Measurements from ENCODE around the gene NEMP1. TPM values are rescaled to one million over a fixed set of nuclear protein-coding genes. Genes with fewer than 3 reads are reported as not detected.

Gene NEMP1
- total and polyA plus RNA-seq, 3 experiments from 2014 or later, result 3.8 to 50.9 (median 50.5) TPM

DNA sequence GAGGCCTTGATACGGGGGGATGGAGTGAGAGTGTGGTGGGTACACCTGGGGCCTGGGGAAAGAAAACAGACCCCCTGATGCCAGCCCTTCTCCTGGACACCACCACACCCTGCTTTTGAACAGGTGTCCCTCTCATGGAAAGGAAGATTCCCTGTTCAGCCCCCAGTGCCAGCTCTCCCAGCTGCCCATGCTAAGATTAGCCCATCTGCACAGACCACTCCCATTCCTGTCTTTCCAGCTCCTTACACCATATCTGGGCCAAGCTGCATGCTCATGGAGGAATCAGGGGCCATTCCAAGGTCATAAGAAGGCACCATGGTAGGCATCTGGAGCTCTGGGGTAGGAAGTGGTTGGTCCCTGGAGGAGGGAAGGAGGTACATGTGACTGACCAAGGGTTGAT, 20.0 kb upstream of the NEMP1 start:
- H3K36me3 Mint-ChIP-seq, result peaks cover 0 to 78% (median 2%) of the 10 kb centered on the region in 3 donors
- DNase-seq, result no peak
- Histone ChIP-seq H3K4me3 (ENCODE audit: low read length) (no peak overlapping the region), H3K27ac (ENCODE audit: low read depth, low read length) (no peak overlapping the region), H3K4me1 (ENCODE audit: insufficient read depth, low read length) (peaks cover 21% of the 10 kb centered on the region), H3K27me3 (ENCODE audit: insufficient read depth, low read length, poor library complexity, severe bottlenecking) (no peaks in the 10 kb centered on the region), H3K36me3 (ENCODE audit: insufficient read depth, low read length) (peaks cover 41% of the 10 kb centered on the region), H3K9me3 (ENCODE audit: low read length) (no peaks in the 10 kb centered on the region)
- peaks cover 17 to 35% (median 18%) of the 10 kb centered on the region in 3 donors for H3K4me1 Mint-ChIP-seq
- peak overlapping the region in 6 of 8 donors; percentile 26 to 93 (median 36) for H3K27ac Mint-ChIP-seq
- no peaks in the 10 kb centered on the region for H3K27me3 Mint-ChIP-seq
- no peak overlapping the region for H3K4me3 Mint-ChIP-seq
- no peaks in the 10 kb centered on the region for H3K9me3 Mint-ChIP-seq
- CTCF ChIA-PET, result interaction anchor here (1.3 to 14.7 kb wide), 5 partner anchors 9 to 29 kb away, joined by 3 to 195 read pairs (median 4); partner anchors contain the start of genes NEMP1 and STAT6
- POLR2A ChIA-PET, result interaction anchor here (0.9 to 2.8 kb wide), 3 partner anchors 10 to 25 kb away, joined by 3 to 13 read pairs (median 4); partner anchors contain the start of gene STAT6

DNA sequence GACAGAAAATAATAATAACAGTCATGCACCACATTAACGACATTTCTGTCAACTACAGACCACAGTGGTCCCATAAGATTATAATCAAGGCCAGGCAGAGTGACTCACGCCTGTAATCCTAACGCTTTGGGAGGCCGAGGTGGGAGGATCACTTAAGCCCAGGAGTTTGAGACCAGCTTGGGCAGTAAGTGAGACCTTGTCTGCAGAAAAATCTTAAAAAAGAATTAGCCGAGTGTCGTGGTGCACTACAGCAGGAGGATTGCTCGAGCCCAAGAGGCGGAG, 18.9 kb upstream of the NEMP1 start:
- ChIA-PET CTCF (interaction anchor here (1.3 to 14.7 kb wide), 3 partner anchors 10 to 28 kb away, joined by 3 to 195 read pairs (median 4); partner anchors contain the start of gene STAT6), POLR2A (interaction anchor here (0.9 to 2.8 kb wide), 4 partner anchors 11 to 21 kb away, joined by 3 to 13 read pairs (median 4); partner anchors contain the start of gene STAT6)
- Mint-ChIP-seq H3K36me3 (peaks cover 0 to 84% (median 2%) of the 10 kb centered on the region in 3 donors), H3K4me3 (no peak overlapping the region), H3K4me1 (peaks cover 22 to 46% (median 24%) of the 10 kb centered on the region in 3 donors), H3K27me3 (no peaks in the 10 kb centered on the region), H3K27ac (peak overlapping the region in 1 of 8 donors; percentile 71), H3K9me3 (no peaks in the 10 kb centered on the region)
- Histone ChIP-seq H3K9me3 (ENCODE audit: low read length) (no peaks in the 10 kb centered on the region), H3K4me3 (ENCODE audit: low read length) (no peak overlapping the region), H3K36me3 (ENCODE audit: insufficient read depth, low read length) (peaks cover 45% of the 10 kb centered on the region), H3K4me1 (ENCODE audit: insufficient read depth, low read length) (peaks cover 27% of the 10 kb centered on the region), H3K27ac (ENCODE audit: low read depth, low read length) (peak overlapping the region; percentile 24), H3K27me3 (ENCODE audit: insufficient read depth, low read length, poor library complexity, severe bottlenecking) (no peaks in the 10 kb centered on the region)
- DNase-seq, result no peak

DNA sequence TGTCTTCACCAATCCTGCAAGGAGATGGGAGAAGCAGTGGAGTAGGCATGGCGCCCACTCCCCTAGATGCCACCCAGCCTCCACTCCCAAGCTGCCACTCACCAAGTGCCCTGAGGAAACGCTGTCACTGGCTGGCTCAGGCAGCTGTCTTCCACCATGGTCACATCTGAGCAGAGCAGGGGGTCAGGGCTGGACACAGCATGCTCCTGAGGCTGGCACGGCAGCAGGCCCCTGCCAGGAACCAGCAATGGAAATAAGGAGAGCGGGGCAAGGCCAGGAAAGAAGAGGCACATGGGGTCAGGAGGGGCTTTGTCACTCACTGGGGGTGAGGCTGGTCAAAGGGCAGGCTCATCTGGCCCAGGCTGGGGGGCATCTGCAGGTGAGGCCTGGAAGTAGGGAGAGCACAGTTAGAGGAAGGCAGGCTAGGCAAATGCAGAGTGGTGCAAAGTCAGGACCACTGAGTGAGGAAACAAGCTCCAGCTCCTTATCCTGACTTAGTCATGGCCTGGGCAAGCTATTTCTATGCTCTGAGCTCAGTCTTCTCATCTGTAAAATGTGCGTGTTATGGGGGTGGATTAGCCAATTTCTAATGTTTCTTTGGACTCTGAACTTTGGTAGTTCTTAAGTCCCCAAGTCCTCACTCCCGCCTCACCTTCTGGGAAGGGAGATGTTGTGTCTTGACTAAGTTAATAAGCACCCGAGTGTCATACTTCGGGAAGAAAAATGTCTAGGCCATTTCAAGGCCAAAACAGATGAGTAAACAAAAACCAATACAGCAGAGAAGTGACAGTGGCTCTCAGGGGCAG, 18.4 kb upstream of the NEMP1 start:
- peaks cover 24% of the 10 kb centered on the region for H3K4me1 ChIP-seq (ENCODE audit: insufficient read depth, low read length)
- Mint-ChIP-seq H3K36me3 (peaks cover 0 to 84% (median 2%) of the 10 kb centered on the region in 3 donors), H3K27me3 (no peaks in the 10 kb centered on the region), H3K4me1 (peaks cover 20 to 47% (median 21%) of the 10 kb centered on the region in 3 donors), H3K9me3 (no peaks in the 10 kb centered on the region), H3K27ac (peak overlapping the region in 4 of 8 donors; percentile 51 to 83 (median 68)), H3K4me3 (no peak overlapping the region)
- CTCF ChIA-PET, result interaction anchor here (1.4 to 14.7 kb wide), 2 partner anchors 10 to 28 kb away, joined by 4 to 195 read pairs; partner anchors contain the start of gene STAT6
- H3K36me3 ChIP-seq (ENCODE audit: insufficient read depth, low read length), result peaks cover 50% of the 10 kb centered on the region
- no peaks in the 10 kb centered on the region for H3K9me3 ChIP-seq (ENCODE audit: low read length)
- H3K27ac ChIP-seq (ENCODE audit: low read depth, low read length), result peak overlapping the region; percentile 24
- no peaks in the 10 kb centered on the region for H3K27me3 ChIP-seq (ENCODE audit: insufficient read depth, low read length, poor library complexity, severe bottlenecking)
- H3K4me3 ChIP-seq (ENCODE audit: low read length), result no peak overlapping the region
- POLR2A ChIA-PET, result interaction anchor here (0.9 to 10.9 kb wide), 5 partner anchors 10 to 20 kb away, joined by 3 to 131 read pairs (median 6); partner anchors contain the start of gene STAT6
- no peak for DNase-seq

DNA sequence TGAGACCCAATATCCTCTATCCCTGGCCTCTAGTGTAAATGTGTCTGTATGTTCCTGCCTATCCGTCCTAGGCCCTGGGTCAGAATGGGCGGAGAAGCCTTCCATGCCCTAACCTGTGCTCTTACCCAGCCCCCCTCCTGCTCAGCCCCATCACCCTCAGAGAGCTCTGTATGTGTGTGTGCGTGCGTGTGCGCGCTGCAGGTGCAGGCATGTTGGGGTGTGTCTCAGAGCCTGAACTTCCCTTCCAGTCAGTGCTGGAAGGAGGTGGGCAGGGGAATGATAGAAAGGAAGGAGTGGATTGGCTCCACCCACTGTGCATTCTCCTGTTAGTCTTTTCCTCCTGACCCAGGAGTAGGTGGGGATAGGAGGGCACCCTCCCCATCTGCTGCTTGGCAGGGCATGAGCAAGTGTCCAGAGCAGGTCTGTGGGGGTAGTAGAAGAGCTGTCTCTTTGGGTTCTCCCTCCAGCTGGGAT, 17.5 kb upstream of the NEMP1 start:
- CTCF ChIA-PET, result interaction anchor here (0.9 to 14.7 kb wide), 3 partner anchors 11 to 33 kb away, joined by 3 to 195 read pairs (median 3); partner anchors contain the start of gene STAT6
- H3K36me3 Mint-ChIP-seq, result peaks cover 0 to 88% (median 2%) of the 10 kb centered on the region in 3 donors
- DNase-seq, result no peak

DNA sequence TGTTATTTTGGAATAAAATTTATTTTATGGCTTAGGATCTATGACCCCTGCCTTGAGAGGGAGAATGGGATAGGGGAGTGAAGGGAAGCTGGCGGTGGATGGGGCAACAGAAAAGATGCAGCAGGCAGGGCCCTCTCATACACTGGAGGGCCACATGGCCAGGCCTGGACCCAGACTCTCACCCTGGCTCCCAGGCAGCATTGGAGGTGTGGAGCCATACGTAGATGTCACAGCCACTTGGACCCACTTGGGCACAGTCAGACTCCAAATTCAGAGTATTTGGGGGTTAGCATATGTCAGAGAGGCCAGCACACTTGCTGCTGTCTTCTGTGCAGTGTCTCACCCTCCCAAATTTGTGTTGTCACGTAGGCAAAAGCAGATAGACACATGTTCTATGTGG, 16.8 kb upstream of the NEMP1 start:
- no peaks in the 10 kb centered on the region for H3K27me3 ChIP-seq (ENCODE audit: insufficient read depth, low read length, poor library complexity, severe bottlenecking)
- no peak overlapping the region for H3K27ac ChIP-seq (ENCODE audit: low read depth, low read length)
- no peak overlapping the region for H3K4me3 ChIP-seq (ENCODE audit: low read length)
- CTCF ChIA-PET, result interaction anchor here (0.9 to 14.7 kb wide), 3 partner anchors 12 to 33 kb away, joined by 3 to 195 read pairs (median 3); partner anchors contain the start of gene STAT6
- no peaks in the 10 kb centered on the region for H3K9me3 Mint-ChIP-seq
- no peak for DNase-seq
- no peaks in the 10 kb centered on the region for H3K27me3 Mint-ChIP-seq
- peak overlapping the region in 1 of 7 donors; percentile 17 for H3K4me3 Mint-ChIP-seq
- H3K36me3 ChIP-seq (ENCODE audit: insufficient read depth, low read length), result peaks cover 59% of the 10 kb centered on the region
- peaks cover 22 to 60% (median 28%) of the 10 kb centered on the region in 3 donors for H3K4me1 Mint-ChIP-seq
- peaks cover 32% of the 10 kb centered on the region for H3K4me1 ChIP-seq (ENCODE audit: insufficient read depth, low read length)
- H3K9me3 ChIP-seq (ENCODE audit: low read length), result no peaks in the 10 kb centered on the region
- H3K27ac Mint-ChIP-seq, result peak overlapping the region in 5 of 8 donors; percentile 48 to 95 (median 57)
- POLR2A ChIA-PET, result interaction anchor here (1.6 to 10.9 kb wide), 2 partner anchors 8 to 15 kb away, joined by 6 to 131 read pairs; partner anchors contain the start of gene STAT6
- H3K36me3 Mint-ChIP-seq, result peaks cover 0 to 92% (median 2%) of the 10 kb centered on the region in 3 donors

More for the DNA sequence above, 17.5 kb upstream of the NEMP1 start:
- Histone ChIP-seq H3K27me3 (ENCODE audit: insufficient read depth, low read length, poor library complexity, severe bottlenecking) (no peaks in the 10 kb centered on the region), H3K9me3 (ENCODE audit: low read length) (no peaks in the 10 kb centered on the region), H3K4me3 (ENCODE audit: low read length) (no peak overlapping the region), H3K27ac (ENCODE audit: low read depth, low read length) (no peak overlapping the region), H3K36me3 (ENCODE audit: insufficient read depth, low read length) (peaks cover 57% of the 10 kb centered on the region), H3K4me1 (ENCODE audit: insufficient read depth, low read length) (peaks cover 25% of the 10 kb centered on the region)
- H3K9me3 Mint-ChIP-seq, result no peaks in the 10 kb centered on the region
- POLR2A ChIA-PET, result interaction anchor here (0.5 to 10.9 kb wide), 3 partner anchors 9 to 19 kb away, joined by 5 to 131 read pairs (median 6); partner anchors contain the start of gene STAT6
- H3K27me3 Mint-ChIP-seq, result no peaks in the 10 kb centered on the region
- peak overlapping the region in 6 of 8 donors; percentile 32 to 71 (median 60) for H3K27ac Mint-ChIP-seq
- H3K4me1 Mint-ChIP-seq, result peaks cover 18 to 53% (median 23%) of the 10 kb centered on the region in 3 donors
- no peak overlapping the region for H3K4me3 Mint-ChIP-seq

DNA sequence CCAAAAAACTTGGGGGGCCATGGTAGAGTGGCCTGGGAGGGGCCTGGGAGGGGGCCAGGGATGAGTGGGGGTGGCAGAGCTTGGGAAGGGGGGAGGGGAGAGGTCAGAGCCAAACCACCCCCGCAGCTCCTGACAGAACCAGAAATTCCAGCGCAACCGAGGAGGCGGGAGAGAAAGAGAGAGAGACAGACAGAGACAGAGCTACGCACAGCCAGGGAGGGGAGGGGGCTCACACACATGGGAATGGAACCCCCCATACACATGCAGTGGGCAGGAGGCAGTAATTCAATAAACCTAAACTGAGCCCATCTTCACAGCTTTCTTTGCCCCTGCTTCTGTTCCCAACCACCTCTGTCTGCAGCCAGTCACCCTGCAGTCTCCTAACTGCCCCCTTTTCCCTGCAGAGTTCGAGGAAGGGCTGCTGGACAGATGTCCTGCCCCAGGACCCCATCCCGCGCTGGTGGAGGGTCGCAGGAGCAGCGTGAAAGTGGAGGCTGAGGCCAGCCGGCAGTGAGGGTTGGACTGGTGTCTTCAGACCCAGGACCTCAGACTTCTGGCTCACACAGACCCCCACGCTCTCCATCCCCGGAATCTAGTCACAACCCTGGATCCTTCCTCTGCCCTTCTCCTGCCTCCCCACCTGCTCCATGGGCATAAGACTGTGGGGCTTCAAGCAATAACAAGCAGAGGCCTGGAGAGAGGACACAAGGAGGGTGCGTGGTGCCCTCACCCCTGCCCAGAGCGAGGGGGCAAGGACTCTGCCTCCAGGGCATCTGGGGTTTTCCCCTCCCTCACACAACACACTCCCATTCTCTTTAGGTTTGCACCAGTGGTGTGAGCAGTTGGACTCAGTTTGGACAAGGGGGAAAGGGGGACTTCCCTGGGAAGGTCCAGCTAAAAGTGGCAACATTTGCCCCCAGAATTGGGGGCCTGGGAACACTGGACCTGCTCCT, 15.9 kb upstream of the NEMP1 start:
- Histone ChIP-seq H3K9me3 (ENCODE audit: low read length) (no peaks in the 10 kb centered on the region), H3K4me3 (ENCODE audit: low read length) (no peak overlapping the region), H3K27me3 (ENCODE audit: insufficient read depth, low read length, poor library complexity, severe bottlenecking) (no peaks in the 10 kb centered on the region), H3K4me1 (ENCODE audit: insufficient read depth, low read length) (peaks cover 33% of the 10 kb centered on the region), H3K36me3 (ENCODE audit: insufficient read depth, low read length) (peaks cover 50% of the 10 kb centered on the region), H3K27ac (ENCODE audit: low read depth, low read length) (peak overlapping the region; percentile 16)
- no peak for DNase-seq
- POLR2A ChIA-PET, result interaction anchor here (0.7 to 10.9 kb wide), 7 partner anchors 11 to 453 kb away, joined by 3 to 131 read pairs (median 4); partner anchors contain the start of gene STAT6
- peaks cover 28 to 59% (median 34%) of the 10 kb centered on the region in 3 donors for H3K4me1 Mint-ChIP-seq
- CTCF ChIA-PET, result interaction anchor here (1.1 to 14.7 kb wide), 7 partner anchors 13 to 34 kb away, joined by 3 to 195 read pairs (median 4); partner anchors contain the start of genes LRP1, NEMP1 and STAT6
- peaks cover 0 to 85% (median 2%) of the 10 kb centered on the region in 3 donors for H3K36me3 Mint-ChIP-seq
- H3K27me3 Mint-ChIP-seq, result no peaks in the 10 kb centered on the region
- no peaks in the 10 kb centered on the region for H3K9me3 Mint-ChIP-seq
- peak overlapping the region in 1 of 7 donors; percentile 29 for H3K4me3 Mint-ChIP-seq
- H3K27ac Mint-ChIP-seq, result peak overlapping the region; percentile 34 to 97 (median 94)
